Breast epithelium (tissue), 4 donors: ENCODE data around the gene HOXB5. TPM values are rescaled to one million over a fixed set of nuclear protein-coding genes. Genes with fewer than 3 reads are reported as not detected.

Source experiments
- DNase-seq, 2 donors: peaks; one replicate each; pipeline ENCODE4 v3.0.0-alpha.2; 2019; ENCODE audit warnings: low spot score in 2 of 2
- H3K27ac ChIP-seq, 2 donors: fragments of 200-600 bp; sonication (generic) in 1 of 2; one replicate each; pipeline ENCODE4 v1.5.1; 2016 to 2019; ENCODE audit warnings: mild to moderate bottlenecking in 1 of 2
- H3K27me3 ChIP-seq, 2 donors: fragments of 200-600 bp; sonication (generic) in 1 of 2; one replicate each; pipeline versions ENCODE4 v1.5.1 to v1.6.0; 2017 to 2019; ENCODE audit warnings: control low read depth in 1 of 2, mild to moderate bottlenecking in 1 of 2
- H3K36me3 ChIP-seq: fragments of 200-600 bp; one replicate; pipeline ENCODE4 v1.5.1; 2019
- H3K4me1 ChIP-seq, 2 donors: fragments of 200-600 bp; sonication (generic); one replicate each; pipeline ENCODE4 v1.5.1; 2016 to 2019; ENCODE audit warnings: control low read depth in 1 of 2
- H3K4me3 ChIP-seq, 3 donors: fragments of 200-600 bp; sonication (generic); 1 replicate in 2 of 3; 2 replicates in 1 of 3; pipeline ENCODE4 v1.5.1; 2016 to 2019; ENCODE audit warnings: mild to moderate bottlenecking in 3 of 3, moderate library complexity in 2 of 3
- H3K9me3 ChIP-seq, 2 donors: fragments of 200-600 bp; sonication (generic) in 1 of 2; one replicate each; pipeline ENCODE4 v1.5.1; 2016 to 2019; ENCODE audit warnings: control low read depth in 1 of 2
- CTCF ChIP-seq, 3 donors: fragments of 450-650 bp; IDR thresholded peaks; one replicate each; pipeline ENCODE4 v1.5.1; 2016 to 2017; ENCODE audit warnings: antibody characterized with exemption in 3 of 3, mild to moderate bottlenecking in 3 of 3, moderate library complexity in 3 of 3
- POLR2A ChIP-seq: fragments of 450-650 bp; IDR thresholded peaks from one replicate; pipeline ENCODE4 v1.6.1; 2016; ENCODE audit warnings: antibody characterized with exemption, mild to moderate bottlenecking, moderate library complexity
- POLR2AphosphoS5 ChIP-seq, 3 donors: sonication (generic); formaldehyde crosslinking; IDR thresholded peaks; one replicate each; pipeline ENCODE4 v1.6.1; 2017; ENCODE audit warnings: antibody characterized with exemption in 3 of 3
- intact Hi-C: fragments of 100-400 bp; cut with DNase I; formaldehyde crosslinking; loops from one replicate; pipeline ENCODE4 v1.15.1; 2023; ENCODE audit warnings: low total_unique reads
- total RNA-seq, 3 donors: library from RNA; depleted of rRNA; stranded (reverse); fragments of >200 nt; gene quantifications; one replicate each; pipeline ENCODE4 v1.1.0, GENCODE V29; 2016

Gene HOXB5
- total RNA-seq, 3 donors from 2014 or later, result 0.44 to 2.0 (median 1.4) TPM

- Histone ChIP-seq H3K9me3 (no peaks in the 10 kb centered on the region), H3K36me3 (no peaks in the 10 kb centered on the region), H3K27ac (peak overlapping the region in 1 of 2 donors; percentile 81), H3K4me1 (no peaks in the 10 kb centered on the region), H3K27me3 (peaks cover 15 to 97% of the 10 kb centered on the region in 2 donors), H3K4me3 (peak overlapping the region; percentile 54 to 78 (median 68))
- no peak for DNase-seq
- intact Hi-C loops, result no loop called here
- no peak for TF ChIP-seq POLR2A
- TF ChIP-seq POLR2AphosphoS5 (IDR thresholded peaks at IDR 0.05), result no peak
- no peak for TF ChIP-seq CTCF (IDR thresholded peaks at IDR 0.05)
These were observed 17.6 kb upstream of the HOXB5 start for GRCh38 chr17:48611213-48611612.

- no peak for DNase-seq
- no peaks in the 10 kb centered on the region for H3K36me3 ChIP-seq
- no peaks in the 10 kb centered on the region for H3K4me1 ChIP-seq
- H3K4me3 ChIP-seq, result peak within 1 kb of the TSS; percentile 54 to 78 (median 68)
- TF ChIP-seq POLR2A (no peak), POLR2AphosphoS5 (IDR thresholded peaks at IDR 0.05) (peak in 1 of 3 donors; percentile 11), CTCF (IDR thresholded peaks at IDR 0.05) (no peak)
- no peaks in the 10 kb centered on the region for H3K9me3 ChIP-seq
- intact Hi-C loops, result no loop called here
- peaks cover 16 to 97% of the 10 kb centered on the region in 2 donors for H3K27me3 ChIP-seq
- H3K27ac ChIP-seq, result peak within 1 kb of the TSS; percentile 45 to 81
These were observed 17.0 kb upstream of the HOXB5 start, which contains the start of gene HOXB7 for GRCh38 chr17:48610282-48611211. TSS of gene HOXB7 (minus strand) at chr17:48611017. CDS start at chr17:48610918, 99 bp downstream.

- peak overlapping the region; percentile 54 to 78 (median 68) for H3K4me3 ChIP-seq
- H3K27ac ChIP-seq, result peak overlapping the region; percentile 45 to 81
- peaks cover 16 to 97% of the 10 kb centered on the region in 2 donors for H3K27me3 ChIP-seq
- TF ChIP-seq CTCF (IDR thresholded peaks at IDR 0.05) (no peak), POLR2A (no peak), POLR2AphosphoS5 (IDR thresholded peaks at IDR 0.05) (no peak)
- no peak for DNase-seq
- H3K9me3 ChIP-seq, result no peaks in the 10 kb centered on the region
- intact Hi-C loops, result no loop called here
- H3K36me3 ChIP-seq, result no peaks in the 10 kb centered on the region
- H3K4me1 ChIP-seq, result no peaks in the 10 kb centered on the region
These were observed 16.2 kb upstream of the HOXB5 start for GRCh38 chr17:48609759-48610281.

GRCh38 chr17:48609033-48609432 lies 15.5 kb upstream of the HOXB5 start:
- Histone ChIP-seq H3K4me1 (no peaks in the 10 kb centered on the region), H3K9me3 (no peaks in the 10 kb centered on the region), H3K4me3 (no peak overlapping the region), H3K27ac (no peak overlapping the region), H3K36me3 (no peaks in the 10 kb centered on the region), H3K27me3 (peaks cover 10 to 97% of the 10 kb centered on the region in 2 donors)
- intact Hi-C loops, result no loop called here
- no peak for DNase-seq
- TF ChIP-seq POLR2A, result no peak
- no peak for TF ChIP-seq POLR2AphosphoS5 (IDR thresholded peaks at IDR 0.05)
- TF ChIP-seq CTCF (IDR thresholded peaks at IDR 0.05), result no peak

- no peaks in the 10 kb centered on the region for H3K4me1 ChIP-seq
- no peaks in the 10 kb centered on the region for H3K36me3 ChIP-seq
- H3K9me3 ChIP-seq, result no peaks in the 10 kb centered on the region
- no peak overlapping the region for H3K27ac ChIP-seq
- no peak for TF ChIP-seq POLR2A
- no peak for TF ChIP-seq CTCF (IDR thresholded peaks at IDR 0.05)
- TF ChIP-seq POLR2AphosphoS5 (IDR thresholded peaks at IDR 0.05), result no peak
- no peak overlapping the region for H3K4me3 ChIP-seq
- DNase-seq, result no peak
- intact Hi-C loops, result loop anchor here (1.0 kb wide), 1 partner anchor 16 kb away; no protein-coding TSS in a partner anchor
- H3K27me3 ChIP-seq, result peaks cover 10 to 97% of the 10 kb centered on the region in 2 donors
These were observed 14.9 kb upstream of the HOXB5 start for GRCh38 chr17:48608494-48608834.
